PC-9 (cell line): ENCODE measurements around the gene ITGA5. TPM values are rescaled to one million over a fixed set of nuclear protein-coding genes. Genes with fewer than 3 reads are reported as not detected.

Source experiments
- BruUV-seq: library from RNA; stranded (reverse); fragments of 400-500 nt; replicated peaks from 2 replicates; lab custom pipeline; 2021; lab: Mats Ljungman, UMichigan
- CTCF ChIA-PET: fragments of 300-600 bp; sonication (Branson Sonifier 250); formaldehyde crosslinking; loops from one replicate; lab custom pipeline; 2022; ENCODE audit warnings: antibody characterized with exemption; lab: Charles Lee
- POLR2A ChIA-PET: fragments of 300-600 bp; sonication (Branson Sonifier 250); formaldehyde crosslinking; loops from one replicate; lab custom pipeline; 2022; ENCODE audit warnings: antibody characterized with exemption; ENCODE audit not compliant: unreplicated experiment; lab: Charles Lee
- DNase-seq, 2 experiments: peaks; one replicate each; pipeline versions ENCODE4 v3.0.0 to v3.0.0-alpha.2; 2015 to 2022; ENCODE audit warnings: mixed read lengths in 1 of 2
- H2AFZ ChIP-seq: fragments of 200-600 bp; sonication (generic); 2 replicates; pipeline ENCODE4 v1.8.1; 2017; ENCODE audit warnings: antibody characterized with exemption
- H3F3A ChIP-seq: fragments of 200-600 bp; sonication (generic); 2 replicates; pipeline ENCODE4 v1.8.1; 2017; ENCODE audit warnings: antibody characterized with exemption, mild to moderate bottlenecking, low read depth; ENCODE audit not compliant: insufficient read depth
- H3K27ac ChIP-seq: fragments of 200-600 bp; sonication (generic); 2 replicates; pipeline ENCODE4 v1.6.1; 2016; ENCODE audit warnings: mixed run types
- H3K27me3 ChIP-seq: fragments of 200-600 bp; sonication (generic); 2 replicates; pipeline ENCODE4 v1.6.1; 2016; ENCODE audit warnings: low read depth, mixed run types; ENCODE audit not compliant: insufficient read depth
- H3K36me3 ChIP-seq: fragments of 200-600 bp; sonication (generic); 2 replicates; pipeline ENCODE4 v1.6.1; 2016; ENCODE audit warnings: low read depth, mixed run types
- H3K4me1 ChIP-seq: fragments of 200-600 bp; sonication (generic); replicated peaks from 2 replicates; pipeline ENCODE4 v1.6.1; 2016; ENCODE audit warnings: mixed run types; ENCODE audit not compliant: insufficient read depth
- H3K4me2 ChIP-seq: fragments of 200-600 bp; sonication (generic); 2 replicates; pipeline ENCODE4 v1.6.1; 2017; ENCODE audit warnings: mixed run types
- H3K4me3 ChIP-seq: fragments of 200-600 bp; sonication (generic); 2 replicates; pipeline ENCODE4 v1.6.1; 2016; ENCODE audit warnings: mixed run types
- H3K79me2 ChIP-seq: fragments of 200-600 bp; sonication (generic); 2 replicates; pipeline ENCODE4 v1.6.1; 2017; ENCODE audit warnings: low read depth, mixed run types
- H3K9me2 ChIP-seq: fragments of 200-600 bp; sonication (generic); 2 replicates; pipeline ENCODE4 v1.8.1; 2017; ENCODE audit warnings: mild to moderate bottlenecking; ENCODE audit not compliant: insufficient read depth
- H3K9me3 ChIP-seq: fragments of 200-600 bp; sonication (generic); 2 replicates; pipeline ENCODE4 v1.8.1; 2016; ENCODE audit warnings: low read depth; ENCODE audit not compliant: insufficient read depth
- H4K20me1 ChIP-seq: fragments of 200-600 bp; sonication (generic); 2 replicates; pipeline ENCODE4 v1.8.1; 2017; ENCODE audit not compliant: insufficient read depth
- EZH2 ChIP-seq: fragments of 200-600 bp; sonication (generic); IDR thresholded peaks from 2 replicates; pipeline ENCODE4 v1.8.0; 2017; ENCODE audit warnings: antibody characterized with exemption, low read depth
- intact Hi-C: fragments of 100-400 bp; cut with micrococcal nuclease; formaldehyde crosslinking; loops from one replicate; pipeline ENCODE4 v1.10.0; 2022; ENCODE audit not compliant: unreplicated experiment
- total RNA-seq: library from RNA; stranded (reverse); gene quantifications from 2 replicates; pipeline ENCODE4 v1.2.3, GENCODE V29; 2021
- TF ChIP-seq, protein P1 (sequence below): fragments of 200-600 bp; sonication (generic); conservative IDR thresholded peaks from 2 replicates; pipeline ENCODE4 v1.6.1; 2017; ENCODE audit warnings: mixed run types, antibody characterized with exemption, mild to moderate bottlenecking, moderate library complexity

The ITGA5 gene
- total RNA-seq, 1 experiment from 2014 or later, result 28.4 TPM

DNA sequence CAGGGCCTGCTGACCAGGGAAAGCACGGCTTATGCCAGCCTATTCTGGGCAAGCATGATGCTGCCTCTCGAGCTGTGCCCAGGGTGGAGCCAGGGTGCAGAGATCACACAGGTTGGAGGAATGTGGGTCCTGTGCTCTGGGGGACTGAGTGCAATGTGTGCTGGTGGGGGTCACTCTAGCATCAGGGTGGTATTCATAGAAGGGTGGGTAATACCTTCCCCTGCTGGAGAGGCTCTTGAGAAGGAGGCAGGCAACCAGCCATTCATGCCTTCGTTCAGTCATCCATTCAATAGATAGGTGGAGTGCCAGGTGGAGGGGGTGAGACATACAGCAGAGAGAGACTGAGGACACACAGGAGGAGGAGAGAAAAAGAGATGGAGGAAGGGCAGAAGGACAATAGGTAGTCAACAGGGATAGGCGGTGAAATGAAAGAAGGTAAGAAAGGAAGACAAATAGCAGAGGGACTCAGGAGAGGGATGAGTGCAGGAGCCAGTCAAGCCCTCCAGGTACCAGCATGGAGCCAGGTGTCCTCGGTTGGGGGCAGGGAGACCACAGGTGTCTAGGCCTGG, 29.4 kb downstream of the ITGA5 start:
- Histone ChIP-seq H3K4me3 (no peak overlapping the region), H3K36me3 (no peaks in the 10 kb centered on the region), H3F3A (peaks cover 27% of the 10 kb centered on the region), H3K79me2 (no peaks in the 10 kb centered on the region), H4K20me1 (no peaks in the 10 kb centered on the region; the same call in 1 of the 2 replicates), H3K27me3 (no peaks in the 10 kb centered on the region), H3K4me2 (no peak overlapping the region), H2AFZ (no peak overlapping the region), H3K9me2 (no peaks in the 10 kb centered on the region), H3K4me1 (peaks cover 45% of the 10 kb centered on the region), H3K9me3 (no peaks in the 10 kb centered on the region), H3K27ac (no peak overlapping the region)
- ChIA-PET CTCF (no interaction called here), POLR2A (no interaction called here)
- DNase-seq, result no peak
- TF ChIP-seq, protein P1, sequence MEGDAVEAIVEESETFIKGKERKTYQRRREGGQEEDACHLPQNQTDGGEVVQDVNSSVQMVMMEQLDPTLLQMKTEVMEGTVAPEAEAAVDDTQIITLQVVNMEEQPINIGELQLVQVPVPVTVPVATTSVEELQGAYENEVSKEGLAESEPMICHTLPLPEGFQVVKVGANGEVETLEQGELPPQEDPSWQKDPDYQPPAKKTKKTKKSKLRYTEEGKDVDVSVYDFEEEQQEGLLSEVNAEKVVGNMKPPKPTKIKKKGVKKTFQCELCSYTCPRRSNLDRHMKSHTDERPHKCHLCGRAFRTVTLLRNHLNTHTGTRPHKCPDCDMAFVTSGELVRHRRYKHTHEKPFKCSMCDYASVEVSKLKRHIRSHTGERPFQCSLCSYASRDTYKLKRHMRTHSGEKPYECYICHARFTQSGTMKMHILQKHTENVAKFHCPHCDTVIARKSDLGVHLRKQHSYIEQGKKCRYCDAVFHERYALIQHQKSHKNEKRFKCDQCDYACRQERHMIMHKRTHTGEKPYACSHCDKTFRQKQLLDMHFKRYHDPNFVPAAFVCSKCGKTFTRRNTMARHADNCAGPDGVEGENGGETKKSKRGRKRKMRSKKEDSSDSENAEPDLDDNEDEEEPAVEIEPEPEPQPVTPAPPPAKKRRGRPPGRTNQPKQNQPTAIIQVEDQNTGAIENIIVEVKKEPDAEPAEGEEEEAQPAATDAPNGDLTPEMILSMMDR, result no peak
- TF ChIP-seq EZH2, result no peak
- intact Hi-C loops, result no loop called here
- BruUV-seq, result TSS peak; percentile 17

DNA sequence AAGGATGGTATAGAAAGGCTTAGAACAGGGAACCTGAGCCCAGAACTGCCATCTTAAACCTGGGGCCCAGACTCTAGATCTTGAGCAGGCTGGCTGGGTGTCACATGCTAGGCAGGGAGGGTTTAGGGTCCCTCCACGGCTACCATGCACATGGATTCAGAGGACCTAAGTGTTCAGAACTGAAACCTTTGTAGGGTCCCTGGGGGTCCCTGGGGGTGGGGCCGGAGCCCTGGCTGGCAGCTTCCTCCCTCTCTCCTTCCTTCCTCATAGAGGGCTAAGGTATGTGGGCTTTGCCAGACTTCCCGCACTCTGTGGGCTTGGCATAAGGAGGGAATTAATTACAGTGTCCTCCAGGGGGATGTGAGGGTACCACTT, 29.9 kb downstream of the ITGA5 start:
- TF ChIP-seq EZH2, result no peak
- TF ChIP-seq, protein P1, result no peak
- no TSS peak for BruUV-seq
- intact Hi-C loops, result no loop called here
- ChIA-PET POLR2A (no interaction called here), CTCF (no interaction called here)
- H3K27me3 ChIP-seq, result no peaks in the 10 kb centered on the region
- peaks cover 49% of the 10 kb centered on the region for H3K4me1 ChIP-seq
- no peaks in the 10 kb centered on the region for H4K20me1 ChIP-seq
- no peak overlapping the region for H3K27ac ChIP-seq
- no peak for DNase-seq
- no peaks in the 10 kb centered on the region for H3K79me2 ChIP-seq
- peaks cover 27% of the 10 kb centered on the region for H3F3A ChIP-seq
- H3K9me2 ChIP-seq, result no peaks in the 10 kb centered on the region
- H3K36me3 ChIP-seq, result no peaks in the 10 kb centered on the region
- H3K4me3 ChIP-seq, result no peak overlapping the region
- no peak overlapping the region for H2AFZ ChIP-seq
- H3K4me2 ChIP-seq, result no peak overlapping the region; the same call in 1 of the 2 replicates
- H3K9me3 ChIP-seq, result no peaks in the 10 kb centered on the region

DNA sequence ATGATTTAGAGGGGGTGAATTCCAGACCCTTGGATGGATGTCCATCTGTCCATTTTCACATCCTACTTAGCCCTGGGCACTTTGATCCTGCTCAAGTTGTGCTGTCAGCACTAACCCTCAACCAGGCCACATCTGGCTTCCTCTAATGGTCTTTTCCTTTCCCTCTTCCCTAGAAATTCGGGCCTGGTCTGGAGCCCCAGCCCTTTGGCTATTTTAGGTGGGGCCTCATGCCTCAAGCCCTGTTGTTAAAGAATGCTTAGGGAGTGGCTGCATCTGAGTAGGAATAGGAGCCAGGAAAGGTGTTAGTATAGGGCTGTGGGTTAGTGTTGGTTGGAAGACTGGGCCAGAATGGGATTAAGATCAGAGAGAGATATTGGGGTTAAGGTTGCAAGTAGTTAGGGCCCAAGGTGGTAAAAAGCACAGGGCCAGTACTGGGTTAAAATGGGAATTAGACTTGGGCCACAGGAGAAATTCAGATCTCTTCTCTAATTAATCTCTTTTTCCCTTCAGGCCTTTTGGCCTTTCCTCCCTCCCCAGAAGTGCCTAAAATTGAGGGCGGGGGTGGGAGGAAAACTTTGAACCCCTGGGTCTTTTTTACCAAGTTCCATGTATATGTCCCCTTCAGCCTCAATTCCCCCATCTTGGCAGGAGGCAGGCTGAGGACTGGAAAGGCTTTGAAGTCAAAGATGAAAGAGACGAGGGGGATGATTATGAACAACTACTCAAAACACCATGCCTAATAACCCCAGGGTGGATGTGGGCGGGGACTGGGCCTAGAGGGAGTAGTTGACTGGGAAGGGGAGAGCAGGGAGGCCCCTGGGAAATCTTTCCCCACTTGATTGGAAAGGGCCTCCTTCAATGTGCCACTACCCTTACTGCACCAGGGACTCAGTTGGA, 30.6 kb downstream of the ITGA5 start:
- H3K4me2 ChIP-seq, result peak overlapping the region; percentile 59
- TF ChIP-seq, protein P1, result no peak
- TF ChIP-seq EZH2, result no peak
- H3K4me3 ChIP-seq, result no peak overlapping the region
- no peaks in the 10 kb centered on the region for H4K20me1 ChIP-seq
- H3K9me3 ChIP-seq, result no peaks in the 10 kb centered on the region
- H3K27ac ChIP-seq, result peak overlapping the region; percentile 38
- ChIA-PET POLR2A (interaction anchor here (0.5 to 0.6 kb wide), 4 partner anchors 36 to 1791 kb away, joined by 3 to 7 read pairs (median 3); no protein-coding TSS in a partner anchor), CTCF (interaction anchor here (0.6 to 1.0 kb wide), 6 partner anchors 11 to 850 kb away, joined by 3 to 8 read pairs (median 4); partner anchors contain the start of gene COPZ1)
- intact Hi-C loops, result no loop called here
- H3K9me2 ChIP-seq, result no peaks in the 10 kb centered on the region
- peaks cover 49% of the 10 kb centered on the region for H3K4me1 ChIP-seq
- H3F3A ChIP-seq, result peaks cover 27% of the 10 kb centered on the region
- no peaks in the 10 kb centered on the region for H3K79me2 ChIP-seq
- H3K27me3 ChIP-seq, result no peaks in the 10 kb centered on the region
- H2AFZ ChIP-seq, result no peak overlapping the region
- BruUV-seq, result no TSS peak
- no peaks in the 10 kb centered on the region for H3K36me3 ChIP-seq
- DNase-seq, result peak in 1 of 2 experiments; percentile 12
